Gastrocnemius medialis (tissue), 4 donors: ENCODE results near the gene PARD3B.

Experiments used
- POLR2A ChIP-seq, 2 donors: fragments of 450-650 bp; IDR thresholded peaks; one replicate each; pipeline ENCODE4 v1.6.1; 2017; ENCODE audit warnings: antibody characterized with exemption in 2 of 2, mild to moderate bottlenecking in 2 of 2, moderate library complexity in 2 of 2
- TF ChIP-seq, protein P1 (sequence below), 5 experiments: fragments of 450-650 bp in 3 of 5; fragments of 200-600 bp in 2 of 5; sonication (generic) in 2 of 5; IDR thresholded peaks in 4 of 5; conservative IDR thresholded peaks in 1 of 5; 1 replicate in 4 of 5; 2 replicates in 1 of 5; pipeline ENCODE4 v1.5.1; 2016 to 2019; ENCODE audit warnings: antibody characterized with exemption in 5 of 5, mild to moderate bottlenecking in 3 of 5, moderate library complexity in 3 of 5

DNA sequence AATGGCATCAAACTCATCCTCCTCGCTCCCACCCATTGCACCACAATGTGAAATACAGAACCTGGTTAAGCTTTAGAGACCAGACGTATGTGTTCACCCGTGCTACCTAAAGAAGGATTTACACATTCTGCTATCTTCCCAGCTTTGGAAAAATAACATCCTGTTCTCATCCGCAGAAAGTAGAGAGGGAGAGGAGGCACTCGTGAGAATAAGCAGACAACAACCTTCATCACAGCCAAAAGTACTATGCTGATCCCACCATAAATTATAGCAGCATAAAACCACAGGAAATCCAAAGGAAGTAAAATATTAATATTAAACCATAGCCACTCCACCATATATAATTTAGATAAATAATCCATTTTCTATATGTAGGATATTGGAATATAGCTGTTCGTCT lies 1025.4 kb downstream of the PARD3B start:
- TF ChIP-seq, protein P1, sequence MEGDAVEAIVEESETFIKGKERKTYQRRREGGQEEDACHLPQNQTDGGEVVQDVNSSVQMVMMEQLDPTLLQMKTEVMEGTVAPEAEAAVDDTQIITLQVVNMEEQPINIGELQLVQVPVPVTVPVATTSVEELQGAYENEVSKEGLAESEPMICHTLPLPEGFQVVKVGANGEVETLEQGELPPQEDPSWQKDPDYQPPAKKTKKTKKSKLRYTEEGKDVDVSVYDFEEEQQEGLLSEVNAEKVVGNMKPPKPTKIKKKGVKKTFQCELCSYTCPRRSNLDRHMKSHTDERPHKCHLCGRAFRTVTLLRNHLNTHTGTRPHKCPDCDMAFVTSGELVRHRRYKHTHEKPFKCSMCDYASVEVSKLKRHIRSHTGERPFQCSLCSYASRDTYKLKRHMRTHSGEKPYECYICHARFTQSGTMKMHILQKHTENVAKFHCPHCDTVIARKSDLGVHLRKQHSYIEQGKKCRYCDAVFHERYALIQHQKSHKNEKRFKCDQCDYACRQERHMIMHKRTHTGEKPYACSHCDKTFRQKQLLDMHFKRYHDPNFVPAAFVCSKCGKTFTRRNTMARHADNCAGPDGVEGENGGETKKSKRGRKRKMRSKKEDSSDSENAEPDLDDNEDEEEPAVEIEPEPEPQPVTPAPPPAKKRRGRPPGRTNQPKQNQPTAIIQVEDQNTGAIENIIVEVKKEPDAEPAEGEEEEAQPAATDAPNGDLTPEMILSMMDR (IDR thresholded peaks at IDR 0.05 in 4 of 5, conservative IDR thresholded peaks at IDR 0.05 in 1 of 5), result no peak
- TF ChIP-seq POLR2A (IDR thresholded peaks at IDR 0.05), result no peak
